Right ventricle myocardium inferior (tissue), 1 donor: ENCODE measurements around the gene KMT2C. TPM values are rescaled to one million over a fixed set of nuclear protein-coding genes. Genes with fewer than 3 reads are reported as not detected.

Experiments used
- ATAC-seq: fragments of 200-7000 bp; cut with Tn5 transposase; one replicate; pipeline ENCODE4 v1.9.1; 2020; ENCODE audit warnings: mild to moderate bottlenecking, moderate library complexity
- DNase-seq: peaks from one replicate; pipeline ENCODE4 v3.0.0; 2021; ENCODE audit errors: missing footprints
- intact Hi-C: fragments of 100-400 bp; cut with DNase I; formaldehyde crosslinking; loops from one replicate; pipeline ENCODE4 v1.11.0; 2022
- total RNA-seq: library from RNA; stranded (reverse); fragmentation: NEBNext Ultra II Directional; extraction: Animal tissue kit (Norgen Biotek cat#: 25700); gene quantifications from one replicate; pipeline ENCODE4 v1.2.1, GENCODE V29; 2021
- donor health status: DM: no; HTN: yes; CAD: no; lungs with severe emphysema.

KMT2C gene
- total RNA-seq, 1 donor from 2014 or later = 39.4 TPM

DNA sequence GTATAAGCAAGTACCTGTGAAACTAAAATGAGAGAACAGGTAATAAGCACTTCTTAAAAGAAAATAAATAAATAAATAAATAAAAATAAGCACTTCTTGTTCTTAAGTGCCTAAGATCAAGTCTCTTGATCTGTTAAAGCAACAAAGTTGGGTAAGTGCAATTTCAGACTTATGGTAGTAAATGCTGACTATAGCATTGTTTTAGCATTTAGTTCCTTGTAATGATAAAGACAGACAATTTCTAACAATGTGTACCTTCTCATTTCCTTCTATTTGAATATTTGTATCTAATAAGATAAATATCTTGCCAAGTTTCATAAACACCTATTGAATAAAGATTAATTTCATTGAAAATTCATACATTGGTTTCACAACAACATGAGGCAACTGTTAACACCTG, 323.0 kb downstream of the KMT2C start:
- no peak for ATAC-seq
- intact Hi-C loops = no loop called here
- DNase-seq = no peak

DNA sequence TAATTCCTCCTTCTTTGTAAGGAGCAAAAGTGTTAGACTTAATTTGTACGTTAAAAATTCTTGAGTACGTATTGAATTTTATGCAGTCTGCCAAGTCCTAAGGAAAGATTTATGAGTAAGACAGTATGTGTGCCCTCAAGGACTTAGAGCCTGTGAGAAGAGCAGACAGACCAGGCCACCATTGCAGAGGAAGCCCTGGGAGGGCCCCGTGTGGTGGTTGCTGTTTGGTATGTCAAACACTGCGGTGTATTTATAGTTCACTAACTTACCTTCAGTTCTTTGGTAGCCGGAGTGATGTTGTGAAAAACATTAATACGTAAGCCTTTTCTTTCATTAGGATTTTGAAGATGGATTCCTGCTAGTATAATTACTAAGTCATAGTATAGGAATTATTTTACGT, 327.4 kb downstream of the KMT2C start:
- intact Hi-C loops = no loop called here
- ATAC-seq (peak; percentile 83), DNase-seq (no peak)

DNA sequence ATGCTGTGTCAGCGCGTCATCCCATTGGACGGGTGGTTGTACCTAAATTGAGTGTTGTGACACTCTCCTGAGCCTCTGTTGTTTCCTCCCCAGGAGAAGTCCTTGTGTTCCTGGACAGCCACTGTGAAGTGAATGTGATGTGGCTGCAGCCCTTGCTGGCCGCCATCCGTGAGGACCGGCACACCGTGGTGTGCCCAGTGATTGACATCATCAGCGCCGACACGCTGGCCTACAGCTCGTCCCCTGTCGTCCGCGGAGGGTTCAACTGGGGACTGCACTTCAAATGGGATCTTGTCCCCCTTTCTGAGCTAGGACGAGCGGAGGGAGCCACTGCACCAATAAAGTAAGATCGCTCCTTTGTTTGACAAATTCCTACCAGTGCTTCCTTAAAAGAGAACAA, 327.9 kb downstream of the KMT2C start:
- DNase-seq = no peak
- ATAC-seq = no peak
- intact Hi-C loops = no loop called here

DNA sequence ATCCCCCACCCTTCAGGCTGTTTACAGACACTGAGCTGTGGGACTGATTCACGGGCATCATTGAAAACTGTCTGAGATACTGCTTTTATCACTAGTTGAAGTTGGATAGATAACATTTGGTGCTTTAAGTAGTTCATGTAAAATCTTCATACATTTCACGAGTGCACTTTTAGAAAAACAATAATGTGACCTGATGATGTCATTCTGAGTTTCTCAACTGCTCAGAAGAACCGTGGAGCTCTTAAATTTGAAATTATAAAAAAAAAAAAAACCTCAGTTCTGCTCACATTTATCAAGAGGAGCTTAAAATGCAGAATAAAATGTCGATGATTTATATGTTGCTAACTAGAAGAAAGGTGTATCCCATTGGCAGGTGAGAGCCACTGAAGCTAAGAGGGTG, 328.8 kb downstream of the KMT2C start:
- intact Hi-C loops = no loop called here
- ATAC-seq (no peak), DNase-seq (no peak)

DNA sequence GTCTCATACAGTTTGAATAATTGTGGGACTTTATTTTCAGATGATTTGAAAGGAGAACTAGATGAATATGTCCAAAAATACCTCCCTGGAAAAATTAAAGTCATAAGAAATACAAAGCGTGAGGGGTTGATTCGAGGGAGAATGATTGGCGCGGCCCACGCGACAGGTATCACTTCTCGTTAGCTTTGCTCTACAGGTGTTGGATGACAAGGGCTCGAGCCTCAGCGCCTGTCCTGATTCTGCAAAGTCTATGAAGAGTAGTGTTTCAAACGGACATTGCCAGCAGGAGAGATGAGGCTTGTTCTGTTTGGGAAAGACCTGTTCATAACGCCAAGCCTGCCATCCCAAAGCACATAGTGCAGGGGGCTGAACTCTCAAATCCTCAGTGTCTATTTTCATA, 330.6 kb downstream of the KMT2C start:
- ATAC-seq (no peak), DNase-seq (no peak)
- intact Hi-C loops = no loop called here

DNA sequence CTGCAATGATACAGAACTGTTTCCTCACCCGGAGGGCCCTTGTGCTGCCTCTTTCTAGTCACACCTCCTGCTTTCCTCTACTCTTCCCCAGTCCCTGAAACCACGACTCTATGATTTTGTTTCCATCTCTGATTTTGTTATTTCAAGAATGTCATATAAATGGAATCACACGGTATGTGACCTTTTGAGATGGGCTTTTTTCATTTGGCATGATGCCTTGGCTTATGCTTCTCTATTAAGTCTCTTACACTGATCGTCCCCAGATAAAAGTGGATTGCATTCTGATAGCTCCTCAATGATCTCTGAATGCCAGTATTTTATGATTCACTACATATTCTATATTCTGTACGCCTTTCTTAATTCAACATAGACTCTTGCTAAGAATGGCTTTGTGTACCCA, 332.1 kb downstream of the KMT2C start:
- intact Hi-C loops = no loop called here
- ATAC-seq (no peak), DNase-seq (no peak)

DNA sequence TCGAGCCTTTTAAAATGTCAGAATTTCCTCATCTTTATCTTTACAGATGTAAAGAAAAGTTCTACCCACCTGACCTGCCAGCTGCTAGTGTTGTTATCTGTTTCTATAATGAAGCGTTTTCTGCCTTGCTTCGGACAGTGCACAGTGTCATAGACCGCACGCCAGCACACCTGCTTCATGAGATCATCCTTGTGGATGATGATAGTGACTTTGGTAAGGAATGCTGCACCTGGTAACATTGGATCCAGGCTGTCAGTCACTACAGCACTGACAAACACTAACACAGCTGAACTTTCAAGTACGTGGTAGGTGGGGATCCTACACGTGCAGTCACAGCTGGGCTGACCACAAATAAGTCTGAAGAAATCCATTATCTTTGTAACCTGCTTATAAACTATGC, 332.7 kb downstream of the KMT2C start:
- intact Hi-C loops = no loop called here
- DNase-seq (no peak), ATAC-seq (no peak)

DNA sequence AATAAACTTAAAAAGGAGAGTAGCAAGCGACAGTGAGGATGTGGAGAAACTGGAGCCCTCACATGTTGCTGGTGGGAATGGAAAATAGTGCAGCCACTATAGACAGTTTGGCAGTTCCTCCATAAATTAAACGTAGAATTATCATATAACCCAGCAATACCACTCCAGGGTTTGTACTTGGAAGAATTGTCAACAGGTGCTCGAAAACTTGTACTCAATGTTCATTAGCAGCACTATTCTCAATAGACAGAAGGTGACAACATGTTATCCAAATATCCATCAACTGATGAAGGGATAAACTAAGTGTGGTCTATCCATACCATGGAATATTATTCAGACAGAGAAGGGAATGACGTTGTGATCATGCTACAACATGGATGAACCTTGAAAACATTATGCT, 338.5 kb downstream of the KMT2C start:
- intact Hi-C loops = no loop called here
- ATAC-seq = no peak
- no peak for DNase-seq

DNA sequence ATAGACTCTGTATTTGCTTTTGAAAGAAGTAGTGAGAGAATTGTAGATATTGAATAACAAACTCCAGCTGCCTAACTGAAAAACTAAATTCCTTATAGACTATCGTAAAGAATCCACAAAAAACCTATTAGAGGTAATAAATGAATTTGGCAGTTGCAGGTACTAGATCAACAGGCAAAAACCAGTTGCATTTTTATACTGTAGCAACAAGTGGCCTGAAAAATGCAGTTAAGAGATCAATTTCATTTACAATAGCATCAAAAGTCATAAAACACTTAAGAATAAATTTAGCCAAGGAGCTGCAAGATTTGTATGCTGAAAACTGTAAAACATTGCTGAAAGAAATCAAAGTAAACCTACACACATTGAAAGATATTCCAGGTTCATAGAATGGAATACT, 340.0 kb downstream of the KMT2C start:
- intact Hi-C loops = no loop called here
- ATAC-seq (no peak), DNase-seq (no peak)

DNA sequence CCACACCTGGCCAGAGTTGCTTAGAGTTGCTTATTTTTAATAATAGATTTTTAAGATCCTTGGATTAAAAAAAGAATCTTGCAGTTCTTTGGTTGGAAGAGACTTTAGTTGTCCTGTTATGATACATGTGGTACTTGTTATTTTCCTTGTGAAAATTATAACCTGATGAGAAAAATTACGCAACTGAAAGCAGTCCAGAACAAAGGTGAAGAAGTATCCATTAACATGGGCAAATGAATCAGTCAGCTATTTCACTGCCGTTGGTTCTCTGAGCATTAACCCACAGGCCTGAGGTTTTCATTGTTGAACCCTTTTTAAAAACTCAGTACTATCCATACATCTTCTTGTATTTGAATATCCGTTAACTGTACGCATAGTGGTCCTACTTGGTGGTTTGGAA, 342.1 kb downstream of the KMT2C start:
- intact Hi-C loops = no loop called here
- DNase-seq (no peak), ATAC-seq (no peak)

DNA sequence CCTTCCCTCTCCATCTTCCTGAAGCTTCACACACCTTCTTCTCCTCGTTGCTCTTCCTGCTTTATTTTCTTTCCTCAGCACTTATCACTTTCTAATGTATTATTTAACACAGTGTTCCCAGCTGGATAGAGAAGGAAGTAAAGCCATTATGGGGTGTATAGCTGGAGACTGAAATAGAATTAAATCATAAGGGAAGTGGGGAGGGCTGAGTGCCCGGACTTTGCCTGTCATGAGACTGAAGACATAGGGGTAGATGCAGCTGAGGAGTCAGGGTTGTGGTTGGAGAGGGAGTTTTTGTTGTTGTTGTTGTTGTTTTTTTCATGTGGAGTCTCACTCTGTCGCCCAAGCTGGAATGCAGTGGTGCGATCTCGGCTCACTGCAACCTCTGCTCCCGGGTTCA, 345.1 kb downstream of the KMT2C start:
- DNase-seq = no peak
- intact Hi-C loops = no loop called here
- ATAC-seq = peak; percentile 44

DNA sequence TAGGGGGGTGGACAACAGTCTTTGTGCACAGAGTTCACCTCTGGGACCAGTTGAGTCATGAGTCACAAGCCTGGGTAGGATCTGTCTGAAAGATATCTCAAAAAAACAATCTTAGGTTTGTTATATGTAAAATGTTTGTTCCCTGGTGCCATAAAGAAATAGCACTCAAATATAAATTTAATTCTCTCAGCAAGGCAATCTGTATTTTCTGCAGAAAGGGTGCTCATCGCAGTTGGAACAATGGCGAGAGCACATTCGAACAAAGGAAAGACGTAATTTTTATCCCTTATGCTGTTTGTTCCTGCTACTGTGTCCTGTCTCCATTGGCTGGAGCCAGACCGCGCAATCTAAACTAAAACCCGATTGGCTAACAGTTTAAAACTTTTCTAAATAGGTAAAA, 346.6 kb downstream of the KMT2C start:
- ATAC-seq = no peak

DNA sequence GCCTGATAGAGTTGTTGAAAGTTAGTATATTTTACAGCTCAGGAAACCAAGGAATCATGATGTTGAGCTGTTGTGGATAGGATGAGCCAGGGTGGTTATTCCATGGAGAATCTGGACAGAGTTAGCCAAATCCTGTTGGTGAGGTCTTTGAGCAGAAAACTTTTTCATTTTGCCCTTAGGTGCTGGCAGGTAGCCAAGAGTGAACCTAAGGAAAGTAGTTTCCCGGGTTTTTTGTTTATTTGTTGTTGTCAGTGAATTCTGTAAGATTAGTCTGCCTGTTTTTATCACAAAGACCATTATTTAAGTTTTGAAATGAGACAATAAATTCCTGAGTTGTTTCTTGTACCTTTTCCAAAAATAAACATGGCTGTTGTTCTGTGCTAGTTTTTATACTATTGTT, 349.3 kb downstream of the KMT2C start:
- ATAC-seq (no peak), DNase-seq (no peak)
- intact Hi-C loops = no loop called here

More for the DNA sequence above, 346.6 kb downstream of the KMT2C start:
- intact Hi-C loops = no loop called here
- DNase-seq = no peak

DNA sequence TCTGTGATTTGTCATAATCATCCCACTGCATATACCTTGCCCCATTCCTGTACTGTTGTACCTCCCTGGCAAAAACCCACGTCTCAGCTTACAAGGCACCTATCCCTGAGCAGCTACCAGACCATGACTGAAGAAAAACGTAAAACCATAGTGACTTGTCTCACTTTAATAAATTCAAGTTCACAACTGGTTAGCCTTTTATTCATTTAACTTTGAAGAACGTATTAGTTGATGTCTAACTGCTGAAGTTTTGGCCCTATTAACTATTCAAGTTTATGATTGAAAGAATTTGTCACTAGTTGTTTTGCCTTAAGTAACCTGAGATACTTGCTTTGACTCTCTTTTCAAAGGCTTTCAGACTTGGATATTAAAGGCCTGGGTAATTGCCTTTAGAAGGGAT, 350.7 kb downstream of the KMT2C start:
- intact Hi-C loops = no loop called here
- ATAC-seq (no peak), DNase-seq (no peak)

Other genes with a start within 250 kb of the KMT2C start
- gene XRCC2, start 240.1 kb upstream of the KMT2C start, total RNA-seq = 0.65 TPM